SK-N-MC (cell line): ENCODE results near the gene TRAF6.
"Not testable (repeated sequence)": the region's sequence is repeated elsewhere in the genome, so short reads cannot be mapped to it uniquely, and the experiment has no call there.

Source experiments
- DNase-seq: peaks from one replicate; pipeline ENCODE4 v3.0.0-alpha.2; 2011; ENCODE audit warnings: low read depth, low spot score
- H3K27ac ChIP-seq: fragments of 200-600 bp; sonication (generic); 2 replicates; pipeline ENCODE4 v1.5.1; 2016; ENCODE audit warnings: mixed run types
- H3K36me3 ChIP-seq: fragments of 200-600 bp; sonication (generic); 2 replicates; pipeline ENCODE4 v1.6.1; 2017; ENCODE audit warnings: antibody characterized with exemption, low read length, mixed read lengths; ENCODE audit not compliant: insufficient read depth
- H3K4me3 ChIP-seq: fragments of 200-600 bp; sonication (generic); 2 replicates; pipeline ENCODE4 v1.5.1; 2016
- H3K9ac ChIP-seq: fragments of 200-600 bp; sonication (generic); 2 replicates; pipeline ENCODE4 v1.8.0; 2017; ENCODE audit warnings: mixed run types, mixed read lengths; ENCODE audit not compliant: insufficient read length
- H3K9me3 ChIP-seq: fragments of 200-600 bp; sonication (generic); 2 replicates; pipeline ENCODE4 v1.6.1; 2017; ENCODE audit warnings: low read depth, mild to moderate bottlenecking, antibody characterized with exemption, low read length, moderate library complexity, mixed read lengths
- EZH2 ChIP-seq: fragments of 200-600 bp; sonication (generic); IDR thresholded peaks from one replicate; pipeline ENCODE4 v1.6.1; 2017; ENCODE audit warnings: antibody characterized with exemption
- FOXP2 ChIP-seq: optimal IDR thresholded peaks from 2 replicates; pipeline ENCODE3; 2011; ENCODE audit warnings: mild to moderate bottlenecking, moderate library complexity; ENCODE audit not compliant: insufficient read depth; ENCODE audit errors: extremely low read length, control extremely low read depth
- POLR2AphosphoS5 ChIP-seq: IDR thresholded peaks from 2 replicates; pipeline ENCODE4 v1.6.1; 2012; ENCODE audit warnings: mild to moderate bottlenecking, low read depth, low read length, borderline replicate concordance

TRAF6 gene

GRCh38 chr11:36485298-36486002 lies 24.6 kb downstream of the TRAF6 start:
- TF ChIP-seq POLR2AphosphoS5 (no peak), FOXP2 (no peak), EZH2 (no peak)
- Histone ChIP-seq H3K9me3 (no peaks in the 10 kb centered on the region), H3K4me3 (no peak overlapping the region), H3K36me3 (peaks cover 32% of the 10 kb centered on the region), H3K9ac (no peak overlapping the region), H3K27ac (no peak overlapping the region)
- DNase-seq, result no peak

DNA sequence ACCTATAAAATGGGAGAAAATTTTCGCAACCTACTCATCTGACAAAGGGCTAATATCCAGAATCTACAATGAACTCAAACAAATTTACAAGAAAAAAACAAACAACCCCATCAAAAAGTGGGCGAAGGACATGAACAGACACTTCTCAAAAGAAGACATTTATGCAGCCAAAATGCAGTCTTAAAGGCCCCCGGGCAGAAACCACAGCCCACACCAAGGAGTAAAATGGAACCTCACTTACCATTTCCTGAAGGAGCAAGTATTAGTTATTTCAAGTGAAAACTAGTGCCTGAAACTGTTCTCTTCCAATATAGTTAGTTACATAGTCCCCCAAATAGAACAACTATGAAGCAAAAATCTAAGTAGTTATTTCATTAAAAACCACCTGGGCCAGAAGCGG lies 27.0 kb downstream of the TRAF6 start:
- not testable (repeated sequence) for H3K27ac ChIP-seq, H3K4me3 ChIP-seq, H3K9ac ChIP-seq, DNase-seq, H3K9me3 ChIP-seq
- H3K36me3 ChIP-seq, result peaks cover 13% of the 10 kb centered on the region

DNA sequence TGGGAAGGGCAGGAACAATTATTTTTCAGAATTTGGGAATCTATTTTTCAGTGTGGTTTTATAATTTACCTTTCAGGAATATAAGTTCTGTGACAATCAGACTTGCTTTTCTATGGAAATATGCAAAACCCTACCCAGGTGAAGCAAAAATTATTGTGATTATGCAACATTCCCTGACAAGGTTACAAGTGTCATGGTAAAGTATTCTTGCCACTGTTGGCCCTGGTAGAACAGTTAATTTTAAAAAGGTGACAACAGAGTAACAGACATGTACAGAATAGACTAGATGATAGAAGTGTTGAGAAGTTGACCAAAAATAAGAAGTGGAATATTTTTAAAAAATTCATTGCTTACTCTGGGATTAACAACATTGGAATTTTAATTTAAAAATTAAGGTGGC lies 29.2 kb downstream of the TRAF6 start:
- no peak for DNase-seq
- Histone ChIP-seq H3K4me3 (no peak overlapping the region), H3K9me3 (no peaks in the 10 kb centered on the region), H3K27ac (no peak overlapping the region), H3K9ac (no peak overlapping the region), H3K36me3 (peaks cover 9% of the 10 kb centered on the region; the same call in 1 of the 2 replicates)
- no peak for TF ChIP-seq EZH2
- TF ChIP-seq POLR2AphosphoS5, result no peak
- TF ChIP-seq FOXP2, result no peak

DNA sequence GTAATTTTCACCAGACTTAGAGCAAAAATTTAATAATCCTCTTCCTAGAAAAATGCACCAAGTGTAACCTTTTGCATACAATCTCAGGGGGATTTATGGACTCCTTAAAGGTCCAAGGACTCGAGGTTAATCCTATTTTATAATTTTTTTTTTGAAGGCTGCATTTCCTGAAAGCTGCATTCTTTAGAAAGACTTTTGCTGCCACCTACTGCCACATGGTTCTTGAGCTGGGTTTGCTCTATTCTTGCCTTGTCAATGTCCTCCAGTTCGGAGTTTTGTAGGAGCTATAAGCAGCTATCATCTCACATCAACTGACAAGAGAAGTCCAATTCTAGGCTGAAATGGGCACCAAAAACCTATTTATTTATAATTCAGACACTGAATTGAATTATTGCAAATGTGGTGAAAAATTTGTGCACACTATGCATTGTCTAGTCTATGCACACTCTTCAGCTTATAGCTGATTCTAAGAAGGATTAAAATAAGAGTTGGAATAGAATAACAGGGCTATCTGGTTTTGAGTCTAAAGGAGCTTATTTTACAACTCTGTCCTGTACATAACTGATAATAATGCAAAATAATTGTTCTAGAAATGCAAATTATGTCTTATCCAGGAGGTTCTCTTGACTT lies 31.3 kb downstream of the TRAF6 start:
- H3K36me3 ChIP-seq, result peaks cover 4% of the 10 kb centered on the region; the same call in 1 of the 2 replicates
- DNase-seq, result peak; percentile 24
- no peak overlapping the region for H3K4me3 ChIP-seq
- H3K9me3 ChIP-seq, result no peaks in the 10 kb centered on the region
- no peak for TF ChIP-seq POLR2AphosphoS5
- no peak for TF ChIP-seq FOXP2
- no peak for TF ChIP-seq EZH2
- H3K9ac ChIP-seq, result no peak overlapping the region
- H3K27ac ChIP-seq, result no peak overlapping the region

- Histone ChIP-seq H3K36me3 (0 out of 2 replicates have a peak, but pooled peaks cover 2% of the 10 kb centered on the region), H3K27ac (no peak overlapping the region), H3K9me3 (no peaks in the 10 kb centered on the region), H3K4me3 (no peak overlapping the region), H3K9ac (no peak overlapping the region)
- no peak for TF ChIP-seq FOXP2
- no peak for TF ChIP-seq POLR2AphosphoS5
- TF ChIP-seq EZH2, result no peak
- no peak for DNase-seq
Observed at GRCh38 chr11:36475192-36475591, 34.9 kb downstream of the TRAF6 start.

GRCh38 chr11:36471577-36471976 lies 38.5 kb downstream of the TRAF6 start:
- 0 out of 2 replicates have a peak, but pooled peaks cover 2% of the 10 kb centered on the region for H3K36me3 ChIP-seq
- TF ChIP-seq EZH2, result no peak
- TF ChIP-seq POLR2AphosphoS5, result no peak
- no peak for TF ChIP-seq FOXP2
- no peak overlapping the region for H3K27ac ChIP-seq
- no peaks in the 10 kb centered on the region for H3K9me3 ChIP-seq
- DNase-seq, result no peak
- H3K4me3 ChIP-seq, result no peak overlapping the region
- no peak overlapping the region for H3K9ac ChIP-seq

DNA sequence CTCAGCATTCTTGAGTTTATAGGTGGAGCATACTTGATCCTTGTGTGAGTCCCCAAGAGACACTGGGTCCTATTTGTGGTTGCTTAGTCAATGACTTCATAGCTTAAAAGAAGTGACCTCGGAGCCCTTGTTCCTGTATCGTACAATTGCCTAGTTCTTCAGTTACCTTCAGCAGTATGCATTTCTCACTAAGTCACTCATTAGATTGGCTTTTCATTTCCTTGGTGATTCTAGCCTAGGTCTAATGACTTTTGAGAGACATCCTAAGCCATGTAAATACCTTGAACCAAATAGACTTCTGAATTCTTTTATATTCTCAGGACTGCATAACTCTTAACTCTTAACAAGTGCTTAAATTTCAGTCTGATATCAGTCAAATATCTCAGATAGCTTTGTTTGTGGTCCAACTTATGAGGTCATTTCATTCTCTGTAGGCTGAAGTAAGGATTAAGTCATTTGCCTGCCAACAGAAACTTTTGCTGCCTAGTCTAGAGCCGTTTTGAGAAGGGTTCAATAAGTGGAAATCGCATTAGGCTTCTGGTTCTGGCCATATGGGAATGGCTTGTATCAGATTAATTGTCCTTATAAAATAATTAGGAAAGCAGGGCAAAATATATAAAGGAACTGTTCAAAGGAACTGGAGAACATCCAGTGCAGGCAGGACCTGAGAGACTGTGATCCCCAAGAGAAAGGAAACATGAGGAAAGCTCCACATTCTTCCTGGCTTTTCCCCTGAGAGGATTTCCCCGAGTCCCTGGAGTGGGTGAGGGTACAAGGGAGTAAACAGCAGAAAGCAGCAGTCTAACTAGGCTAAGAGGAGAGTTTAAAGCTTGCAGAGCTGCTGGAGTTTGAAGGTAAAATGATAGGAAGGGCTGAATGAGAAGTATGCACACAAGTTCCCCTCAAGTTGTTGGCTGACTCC lies 39.9 kb downstream of the TRAF6 start:
- no peaks in the 10 kb centered on the region for H3K36me3 ChIP-seq
- H3K9me3 ChIP-seq, result no peaks in the 10 kb centered on the region
- TF ChIP-seq FOXP2 (no peak), POLR2AphosphoS5 (no peak), EZH2 (no peak)
- H3K9ac ChIP-seq, result no peak overlapping the region
- no peak overlapping the region for H3K4me3 ChIP-seq
- H3K27ac ChIP-seq, result no peak overlapping the region
- DNase-seq, result no peak

DNA sequence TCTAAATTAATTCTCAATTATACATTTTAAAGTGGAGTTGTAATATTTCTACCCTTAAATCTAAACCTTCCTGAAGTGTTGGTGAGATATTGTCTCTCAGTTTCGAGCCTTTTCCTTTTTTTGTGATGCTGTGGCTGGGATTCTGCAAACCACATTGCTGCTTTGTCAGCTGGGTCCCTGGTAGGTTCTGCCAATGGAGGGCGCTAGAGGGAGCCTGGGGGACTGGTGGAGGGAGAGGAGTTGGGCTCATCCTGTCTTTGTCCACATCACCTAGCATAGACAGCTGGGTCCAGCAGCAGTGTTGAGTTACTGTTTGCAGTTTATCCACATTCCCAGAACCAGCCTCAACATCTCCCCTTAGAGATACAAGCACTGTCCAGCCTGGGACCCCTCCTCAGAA lies 41.0 kb downstream of the TRAF6 start:
- no peak overlapping the region for H3K27ac ChIP-seq
- no peaks in the 10 kb centered on the region for H3K9me3 ChIP-seq
- no peak for DNase-seq
- TF ChIP-seq FOXP2 (no peak), POLR2AphosphoS5 (no peak), EZH2 (no peak)
- no peak overlapping the region for H3K9ac ChIP-seq
- no peaks in the 10 kb centered on the region for H3K36me3 ChIP-seq
- H3K4me3 ChIP-seq, result no peak overlapping the region
